HEK293 (cell line): Measurements from ENCODE around the gene FKBP7.

Experiments used
- CTCF ChIA-PET: fragments of 350-600 bp; formaldehyde crosslinking; extraction: SDS; loops from one replicate; lab custom pipeline; 2021; ENCODE audit warnings: antibody characterized with exemption; lab: Yijun Ruan, JAX
- POLR2A ChIA-PET: fragments of 300-600 bp; formaldehyde crosslinking; extraction: SDS; loops from one replicate; lab custom pipeline; 2020; ENCODE audit warnings: antibody characterized with exemption, inconsistent platforms; lab: Yijun Ruan, JAX
- H3K27ac ChIP-seq: fragments of 200-500 bp; sonication (Bioruptor generic); 2 replicates; pipeline ENCODE4 v1.5.1; 2014; ENCODE audit warnings: low read depth, low read length, control low read depth, inconsistent platforms; ENCODE audit errors: extremely low read depth
- H3K36me3 ChIP-seq, 2 experiments: fragments of 200-500 bp in 1 of 2; sonication (Bioruptor generic) in 1 of 2; 1 replicate in 1 of 2; 2 replicates in 1 of 2; pipeline ENCODE4 v1.5.1; 2014 to 2017; ENCODE audit warnings: inconsistent platforms in 2 of 2, low read length in 2 of 2; ENCODE audit not compliant: control insufficient read depth in 2 of 2, insufficient read depth in 1 of 2
- H3K4me1 ChIP-seq: fragments of 200-500 bp; sonication (Bioruptor generic); 2 replicates; pipeline ENCODE4 v1.5.1; 2014; ENCODE audit warnings: mild to moderate bottlenecking, low read length, inconsistent platforms; ENCODE audit not compliant: control insufficient read depth, insufficient read depth
- H3K4me3 ChIP-seq: 2 replicates; pipeline ENCODE4 v1.5.1; 2011; ENCODE audit warnings: low read depth, mild to moderate bottlenecking, control low read depth, low read length, moderate library complexity
- H3K9me3 ChIP-seq: fragments of 200-500 bp; sonication (Bioruptor generic); 2 replicates; pipeline ENCODE4 v1.5.1; 2014; ENCODE audit warnings: low read depth, low read length, inconsistent platforms; ENCODE audit not compliant: control insufficient read depth, insufficient read depth
- BCL11A ChIP-seq: fragments of 450-650 bp; formaldehyde crosslinking; IDR thresholded peaks from 2 replicates; pipeline ENCODE4 v1.5.1; 2016; ENCODE audit warnings: low read depth, missing biosample characterization, missing genetic modification characterization
- EGR2 ChIP-seq: fragments of 450-650 bp; formaldehyde crosslinking; IDR thresholded peaks from 2 replicates; pipeline ENCODE4 v1.5.1; 2016; ENCODE audit warnings: low read depth, missing biosample characterization, missing genetic modification characterization
- FEZF1 ChIP-seq: fragments of 450-650 bp; formaldehyde crosslinking; IDR thresholded peaks from 2 replicates; pipeline ENCODE4 v1.5.1; 2016; ENCODE audit warnings: missing biosample characterization, missing genetic modification characterization
- GLIS1 ChIP-seq: fragments of 450-650 bp; formaldehyde crosslinking; IDR thresholded peaks from 2 replicates; pipeline ENCODE4 v1.5.1; 2016; ENCODE audit warnings: missing biosample characterization, missing genetic modification characterization
- IKZF3 ChIP-seq: fragments of 450-650 bp; IDR thresholded peaks from 2 replicates; pipeline ENCODE4 v1.5.0; 2018; ENCODE audit warnings: missing biosample characterization, mild to moderate bottlenecking, missing genetic modification characterization, moderate library complexity
- KLF1 ChIP-seq: fragments of 450-650 bp; formaldehyde crosslinking; IDR thresholded peaks from 2 replicates; pipeline ENCODE4 v1.5.1; 2016; ENCODE audit warnings: missing biosample characterization, missing genetic modification characterization
- KLF10 ChIP-seq: fragments of 450-650 bp; IDR thresholded peaks from 2 replicates; pipeline ENCODE4 v1.5.1; 2018; ENCODE audit warnings: missing biosample characterization, mild to moderate bottlenecking, missing genetic modification characterization
- PATZ1 ChIP-seq: fragments of 450-650 bp; formaldehyde crosslinking; IDR thresholded peaks from 2 replicates; pipeline ENCODE4 v1.5.1; 2016; ENCODE audit warnings: missing biosample characterization, missing genetic modification characterization
- SP3 ChIP-seq: fragments of 450-650 bp; formaldehyde crosslinking; IDR thresholded peaks from 2 replicates; pipeline ENCODE4 v1.5.1; 2016; ENCODE audit warnings: missing biosample characterization, missing genetic modification characterization
- SP7 ChIP-seq: fragments of 450-650 bp; formaldehyde crosslinking; IDR thresholded peaks from 2 replicates; pipeline ENCODE4 v1.5.1; 2016; ENCODE audit warnings: missing biosample characterization, missing genetic modification characterization
- YY1 ChIP-seq: fragments of 450-650 bp; formaldehyde crosslinking; IDR thresholded peaks from 2 replicates; pipeline ENCODE4 v1.5.1; 2018; ENCODE audit warnings: missing biosample characterization, missing genetic modification characterization
- ZBTB11 ChIP-seq: fragments of 450-650 bp; formaldehyde crosslinking; conservative IDR thresholded peaks from 2 replicates; pipeline ENCODE4 v1.5.1; 2016; ENCODE audit warnings: low read depth, missing biosample characterization, missing genetic modification characterization
- ZBTB17 ChIP-seq: fragments of 450-650 bp; formaldehyde crosslinking; IDR thresholded peaks from 2 replicates; pipeline ENCODE4 v1.5.1; 2016; ENCODE audit warnings: missing biosample characterization, missing genetic modification characterization
- ZEB2 ChIP-seq: fragments of 450-650 bp; formaldehyde crosslinking; IDR thresholded peaks from 2 replicates; pipeline ENCODE4 v1.5.1; 2016; ENCODE audit warnings: missing biosample characterization, missing genetic modification characterization
- ZFHX2 ChIP-seq: fragments of 450-650 bp; formaldehyde crosslinking; conservative IDR thresholded peaks from 2 replicates; pipeline ENCODE4 v1.5.1; 2016; ENCODE audit warnings: missing biosample characterization, missing genetic modification characterization
- ZNF146 ChIP-seq: fragments of 450-650 bp; formaldehyde crosslinking; IDR thresholded peaks from 2 replicates; pipeline ENCODE4 v1.5.1; 2016; ENCODE audit warnings: missing biosample characterization, missing genetic modification characterization
- ZNF2 ChIP-seq: fragments of 450-650 bp; formaldehyde crosslinking; IDR thresholded peaks from 2 replicates; pipeline ENCODE4 v1.5.1; 2016; ENCODE audit warnings: missing biosample characterization, missing genetic modification characterization
- ZNF202 ChIP-seq: fragments of 450-650 bp; formaldehyde crosslinking; IDR thresholded peaks from 2 replicates; pipeline ENCODE4 v1.5.1; 2016; ENCODE audit warnings: missing biosample characterization, missing genetic modification characterization, borderline replicate concordance
- ZNF223 ChIP-seq: fragments of 450-650 bp; formaldehyde crosslinking; IDR thresholded peaks from 2 replicates; pipeline ENCODE4 v1.5.1; 2016; ENCODE audit warnings: missing biosample characterization, missing genetic modification characterization
- ZNF362 ChIP-seq: fragments of 450-650 bp; formaldehyde crosslinking; IDR thresholded peaks from 2 replicates; pipeline ENCODE4 v1.5.1; 2016; ENCODE audit warnings: missing biosample characterization, missing genetic modification characterization
- ZNF366 ChIP-seq: fragments of 450-650 bp; formaldehyde crosslinking; conservative IDR thresholded peaks from 2 replicates; pipeline ENCODE4 v1.5.1; 2016; ENCODE audit warnings: missing biosample characterization, missing genetic modification characterization
- ZNF394 ChIP-seq: fragments of 450-650 bp; formaldehyde crosslinking; IDR thresholded peaks from 2 replicates; pipeline ENCODE4 v1.5.1; 2016; ENCODE audit warnings: missing biosample characterization, missing genetic modification characterization, mild to moderate bottlenecking, moderate library complexity, borderline replicate concordance
- ZNF449 ChIP-seq: fragments of 450-650 bp; formaldehyde crosslinking; IDR thresholded peaks from 2 replicates; pipeline ENCODE4 v1.5.1; 2017; ENCODE audit warnings: missing biosample characterization, mild to moderate bottlenecking, missing genetic modification characterization, moderate library complexity
- ZNF510 ChIP-seq: fragments of 450-650 bp; formaldehyde crosslinking; IDR thresholded peaks from 2 replicates; pipeline ENCODE4 v1.5.1; 2018; ENCODE audit warnings: mild to moderate bottlenecking, missing genetic modification characterization, missing biosample characterization; ENCODE audit not compliant: insufficient replicate concordance
- ZNF629 ChIP-seq: fragments of 450-650 bp; formaldehyde crosslinking; IDR thresholded peaks from 2 replicates; pipeline ENCODE4 v1.5.1; 2017; ENCODE audit warnings: missing biosample characterization, missing genetic modification characterization
- ZNF660 ChIP-seq: fragments of 450-650 bp; IDR thresholded peaks from 2 replicates; pipeline ENCODE4 v1.5.1; 2018; ENCODE audit warnings: missing biosample characterization, mild to moderate bottlenecking, missing genetic modification characterization
- ZSCAN30 ChIP-seq: fragments of 450-650 bp; IDR thresholded peaks from 2 replicates; pipeline ENCODE4 v1.5.1; 2018; ENCODE audit warnings: missing biosample characterization, mild to moderate bottlenecking, missing genetic modification characterization, moderate library complexity
- ZXDB ChIP-seq: fragments of 450-650 bp; formaldehyde crosslinking; IDR thresholded peaks from 2 replicates; pipeline ENCODE4 v1.5.1; 2016; ENCODE audit warnings: missing biosample characterization, missing genetic modification characterization

FKBP7 gene

GRCh38 chr2:178482437-178482836 lies 4.0 kb upstream of the FKBP7 start (continued):
- peak; percentile 36; the same call in 1 of the 2 replicates for TF ChIP-seq ZNF366
- 0 out of 2 replicates have a peak, but pooled peaks have one; percentile 32 for TF ChIP-seq ZEB2 (tag by site-specific recombination)
- TF ChIP-seq ZBTB17: peak; percentile 60; the same call in 1 of the 2 replicates
- TF ChIP-seq SP7 (tag by site-specific recombination): peak; percentile 79
- 0 out of 2 replicates have a peak, but pooled peaks have one; percentile 51 for TF ChIP-seq ZNF362 (tag by site-specific recombination)
- peak; percentile 47 for TF ChIP-seq FEZF1
- TF ChIP-seq ZNF629 (tag by site-specific recombination): peak; percentile 33; the same call in 1 of the 2 replicates
- no peak for TF ChIP-seq ZNF223
- TF ChIP-seq ZXDB (tag by site-specific recombination): 0 out of 2 replicates have a peak, but pooled peaks have one; percentile 28
- TF ChIP-seq ZNF510: no peak
- TF ChIP-seq BCL11A (tag by site-specific recombination): no peak
- 0 out of 2 replicates have a peak, but pooled peaks have one; percentile 23 for TF ChIP-seq ZNF394 (tag by site-specific recombination)
- TF ChIP-seq ZNF146 (tag by site-specific recombination): no peak
- TF ChIP-seq ZNF202 (tag by site-specific recombination): no peak
- no peak for TF ChIP-seq PATZ1 (tag by site-specific recombination)
- TF ChIP-seq, all 188 proteins: peak for 11

DNA sequence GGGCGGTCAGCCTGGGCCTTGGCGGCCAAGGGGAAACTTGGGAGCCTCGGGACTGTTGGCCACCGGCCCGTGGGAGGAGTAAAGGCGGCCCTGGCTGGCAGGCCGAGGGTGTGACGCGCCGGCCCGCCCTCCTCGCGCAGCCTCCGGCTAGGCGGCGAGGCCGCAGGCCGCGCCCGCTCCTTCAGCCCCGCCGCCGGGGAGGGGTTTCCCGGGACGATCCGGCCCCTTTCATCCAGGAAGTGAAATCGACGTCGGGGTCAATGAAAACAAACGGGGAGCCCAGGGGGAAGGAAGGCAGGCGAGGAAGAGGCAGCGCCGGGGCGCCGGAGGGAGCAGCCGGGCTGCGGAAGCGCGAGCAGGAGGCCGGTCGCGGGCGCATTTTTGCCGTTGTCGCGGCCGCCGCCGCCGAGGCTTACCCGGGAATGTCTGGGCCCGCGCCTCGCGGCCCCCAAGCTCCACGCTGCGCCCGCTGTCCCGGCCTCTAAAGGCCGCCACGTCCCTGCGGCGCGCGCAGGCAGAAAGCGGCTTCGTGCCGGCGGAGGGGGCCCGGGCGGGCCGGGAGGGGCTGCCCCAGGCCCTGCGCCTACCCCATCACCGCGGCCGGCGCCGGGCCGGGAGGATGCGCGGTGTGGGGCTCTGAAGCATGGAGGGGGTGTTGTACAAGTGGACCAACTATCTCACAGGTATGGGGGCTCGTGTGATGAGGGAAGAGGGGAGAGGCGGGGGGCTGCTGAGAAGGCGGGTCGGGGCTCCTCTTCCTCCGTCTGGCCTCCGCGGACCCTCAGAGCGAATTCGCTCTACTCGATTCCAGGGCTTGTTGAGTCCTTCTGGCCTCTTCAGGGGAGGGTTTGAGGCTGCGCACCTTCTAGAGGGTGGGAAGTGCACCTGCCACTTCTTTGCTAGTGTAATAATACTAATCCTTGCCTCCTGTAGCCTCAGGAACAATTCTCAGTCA lies 2.1 kb upstream of the FKBP7 start, which contains the start of gene PLEKHA3:
Gene PLEKHA3, plus strand, starts transcription at position 231 of the 955 bp plus-strand sequence. Its CDS starts 413 bp downstream, at position 644.
- CTCF ChIA-PET: interaction anchor here (1.1 kb wide), 1 partner anchor 13 kb away, joined by 3 read pairs; no protein-coding TSS in a partner anchor
- peaks cover 13% of the 10 kb centered on the region for H3K4me1 ChIP-seq
- TF ChIP-seq EGR2 (0 out of 2 replicates have a peak, but pooled peaks have one; percentile 25), GLIS1 (peak; percentile 77), IKZF3 (peak; percentile 95), ZBTB11 (tag by site-specific recombination) (peak; percentile 65; the same call in 1 of the 2 replicates), KLF10 (tag by site-specific recombination) (peak; percentile 93), ZNF660 (tag by site-specific recombination) (peak; percentile 44; the same call in 1 of the 2 replicates), ZNF449 (tag by site-specific recombination) (peak; percentile 33; the same call in 1 of the 2 replicates), ZFHX2 (tag by site-specific recombination) (peak; percentile 73), ZBTB17 (peak; percentile 71), YY1 (tag by site-specific recombination) (no peak), KLF1 (tag by site-specific recombination) (peak; percentile 33; the same call in 1 of the 2 replicates), SP3 (tag by site-specific recombination) (peak; percentile 49), ZSCAN30 (tag by site-specific recombination) (peak; percentile 87), ZNF2 (no peak), ZXDB (tag by site-specific recombination) (peak; percentile 67)

More for the DNA sequence above, 2.1 kb upstream of the FKBP7 start, which contains the start of gene PLEKHA3:
- H3K27ac ChIP-seq: peak within 1 kb of the TSS; percentile 60
- H3K4me3 ChIP-seq: peak within 1 kb of the TSS; percentile 87
- no peaks in the 10 kb centered on the region for H3K36me3 ChIP-seq
- H3K9me3 ChIP-seq: no peaks in the 10 kb centered on the region
- POLR2A ChIA-PET: interaction anchor here (0.7 to 1.5 kb wide), 3 partner anchors 20 to 368 kb away, joined by 3 to 12 read pairs (median 4); partner anchors contain the start of genes PJVK, PRKRA and RBM45
